ENCODE data around the gene CHIA. TPM values are rescaled to one million over a fixed set of nuclear protein-coding genes. Genes with fewer than 3 reads are reported as not detected.

The CHIA gene
- total and polyA plus RNA-seq, 12 donors = 0.07 to 0.19 TPM; not detected in 10

DNA sequence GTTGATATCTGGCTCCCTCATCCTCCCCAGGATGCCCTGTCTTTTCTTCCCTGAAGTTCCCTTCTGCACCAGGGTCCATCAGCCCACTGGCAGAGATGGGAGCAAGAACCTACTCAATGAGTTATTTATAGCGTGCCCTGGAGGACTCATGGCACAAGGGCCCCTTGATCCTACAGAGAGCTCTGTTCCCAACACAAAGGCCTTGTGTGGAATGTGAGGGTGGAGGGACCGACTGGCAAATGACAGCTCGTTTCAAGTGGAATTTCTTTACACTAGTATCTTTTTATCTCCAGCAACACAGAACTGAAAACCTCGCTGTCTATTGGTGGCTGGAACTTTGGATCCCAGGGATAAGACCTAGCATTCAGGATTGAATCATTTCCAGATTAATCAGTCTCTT lies 40.7 kb upstream of the CHIA start:
- no peak for TF ChIP-seq POLR2A (IDR thresholded peaks at IDR 0.05)
- TF ChIP-seq CTCF (IDR thresholded peaks at IDR 0.05) = no peak
- no peaks in the 10 kb centered on the region for H3K9me3 ChIP-seq (replicated peaks in 1 of 3)
- H3K36me3 ChIP-seq (replicated peaks in 1 of 2) = no peaks in the 10 kb centered on the region
- H3K27ac ChIP-seq = no peak overlapping the region
- no peak for DNase-seq
- H3K4me1 ChIP-seq (replicated peaks in 1 of 2) = no peaks in the 10 kb centered on the region
- H3K27me3 ChIP-seq = no peaks in the 10 kb centered on the region
- WGBS, 4 donors = 63 to 74% (median 67%) methylated on average over 3 to 4 of the region's 4 CpGs
- no peak overlapping the region for H3K4me3 ChIP-seq
- intact Hi-C loops (cut with DNase I) = loop anchor here in 1 of 2 donors (10.0 kb wide), 1 partner anchor 85 kb away; no protein-coding TSS in a partner anchor

DNA sequence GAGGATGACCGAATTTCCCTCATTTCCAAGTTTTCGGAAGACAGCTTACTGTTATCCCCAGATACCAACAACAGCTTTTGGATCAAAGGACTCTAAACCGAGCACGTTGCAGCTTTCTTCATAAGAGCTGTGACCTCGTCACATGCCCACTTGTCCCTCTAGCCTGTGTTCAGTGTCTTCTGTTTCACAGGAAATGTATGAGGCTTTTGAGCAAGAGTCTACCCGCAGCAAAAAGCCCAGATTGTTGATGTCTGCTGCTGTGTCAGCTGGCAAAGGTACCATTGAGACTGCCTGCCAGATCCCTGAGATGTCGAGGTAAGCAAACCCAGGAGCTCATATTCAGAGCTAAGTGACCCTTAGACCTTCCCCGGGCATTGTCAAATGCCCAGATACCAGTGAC lies 39.1 kb upstream of the CHIA start:
- no peaks in the 10 kb centered on the region for H3K4me1 ChIP-seq (replicated peaks in 1 of 2)
- H3K27ac ChIP-seq = no peak overlapping the region
- intact Hi-C loops (cut with DNase I) = loop anchor here in 1 of 2 donors (10.0 kb wide), 1 partner anchor 83 kb away; no protein-coding TSS in a partner anchor
- no peaks in the 10 kb centered on the region for H3K9me3 ChIP-seq (replicated peaks in 1 of 3)
- WGBS, 4 donors = 73 to 76% (median 75%) methylated on average over 8 of the region's 8 CpGs
- H3K4me3 ChIP-seq = no peak overlapping the region
- DNase-seq = no peak
- no peak for TF ChIP-seq POLR2A (IDR thresholded peaks at IDR 0.05)
- TF ChIP-seq CTCF (IDR thresholded peaks at IDR 0.05) = no peak
- no peaks in the 10 kb centered on the region for H3K27me3 ChIP-seq
- H3K36me3 ChIP-seq (replicated peaks in 1 of 2) = no peaks in the 10 kb centered on the region

DNA sequence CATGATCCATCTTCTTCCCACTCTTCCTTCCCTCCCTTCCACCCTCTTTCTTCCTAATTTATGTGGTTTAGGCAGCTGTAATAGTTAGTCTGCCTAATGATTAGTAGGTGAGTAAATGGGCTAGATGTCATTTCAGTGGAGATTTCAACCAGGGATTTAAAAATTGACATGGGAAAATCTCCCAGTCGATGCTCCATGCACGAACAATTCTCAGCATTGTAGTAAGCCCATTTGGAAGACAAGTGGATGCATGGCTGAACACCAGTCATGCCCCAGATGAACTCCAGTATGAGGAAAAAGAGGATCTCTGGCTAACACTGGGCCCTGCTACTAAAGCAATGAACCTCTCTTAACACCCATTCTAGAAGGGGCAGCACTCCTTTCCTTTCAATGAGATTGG lies 37.9 kb upstream of the CHIA start:
- no peaks in the 10 kb centered on the region for H3K27me3 ChIP-seq
- TF ChIP-seq CTCF (IDR thresholded peaks at IDR 0.05) (no peak), POLR2A (IDR thresholded peaks at IDR 0.05) (no peak)
- DNase-seq = no peak
- no peak overlapping the region for H3K27ac ChIP-seq
- 86 to 96% (median 92%) methylated on average over 2 of the region's 2 CpGs for WGBS, 4 donors
- intact Hi-C loops (cut with DNase I) = loop anchor here in 1 of 2 donors (10.0 kb wide), 1 partner anchor 82 kb away; no protein-coding TSS in a partner anchor
- no peaks in the 10 kb centered on the region for H3K36me3 ChIP-seq (replicated peaks in 1 of 2)
- no peaks in the 10 kb centered on the region for H3K4me1 ChIP-seq (replicated peaks in 1 of 2)
- no peak overlapping the region for H3K4me3 ChIP-seq
- no peaks in the 10 kb centered on the region for H3K9me3 ChIP-seq (replicated peaks in 1 of 3)

- WGBS, 4 donors = 55 to 78% (median 58%) methylated on average over 1 of the region's 1 CpG
- H3K27me3 ChIP-seq = no peaks in the 10 kb centered on the region
- no peaks in the 10 kb centered on the region for H3K9me3 ChIP-seq (replicated peaks in 1 of 3)
- TF ChIP-seq POLR2A (IDR thresholded peaks at IDR 0.05) (no peak), CTCF (IDR thresholded peaks at IDR 0.05) (no peak)
- H3K27ac ChIP-seq = no peak overlapping the region
- no peaks in the 10 kb centered on the region for H3K36me3 ChIP-seq (replicated peaks in 1 of 2)
- H3K4me1 ChIP-seq (replicated peaks in 1 of 2) = no peaks in the 10 kb centered on the region
- DNase-seq = no peak
- no peak overlapping the region for H3K4me3 ChIP-seq
- intact Hi-C loops (cut with DNase I) = loop anchor here in 1 of 2 donors (10.0 kb wide), 1 partner anchor 81 kb away; no protein-coding TSS in a partner anchor
These were observed 36.8 kb upstream of the CHIA start for GRCh38 chr1:111253876-111254275.
